Measurements from ENCODE around the gene EIF4ENIF1. TPM values are rescaled to one million over a fixed set of nuclear protein-coding genes. Genes with fewer than 3 reads are reported as not detected.

EIF4ENIF1 gene, protein sequence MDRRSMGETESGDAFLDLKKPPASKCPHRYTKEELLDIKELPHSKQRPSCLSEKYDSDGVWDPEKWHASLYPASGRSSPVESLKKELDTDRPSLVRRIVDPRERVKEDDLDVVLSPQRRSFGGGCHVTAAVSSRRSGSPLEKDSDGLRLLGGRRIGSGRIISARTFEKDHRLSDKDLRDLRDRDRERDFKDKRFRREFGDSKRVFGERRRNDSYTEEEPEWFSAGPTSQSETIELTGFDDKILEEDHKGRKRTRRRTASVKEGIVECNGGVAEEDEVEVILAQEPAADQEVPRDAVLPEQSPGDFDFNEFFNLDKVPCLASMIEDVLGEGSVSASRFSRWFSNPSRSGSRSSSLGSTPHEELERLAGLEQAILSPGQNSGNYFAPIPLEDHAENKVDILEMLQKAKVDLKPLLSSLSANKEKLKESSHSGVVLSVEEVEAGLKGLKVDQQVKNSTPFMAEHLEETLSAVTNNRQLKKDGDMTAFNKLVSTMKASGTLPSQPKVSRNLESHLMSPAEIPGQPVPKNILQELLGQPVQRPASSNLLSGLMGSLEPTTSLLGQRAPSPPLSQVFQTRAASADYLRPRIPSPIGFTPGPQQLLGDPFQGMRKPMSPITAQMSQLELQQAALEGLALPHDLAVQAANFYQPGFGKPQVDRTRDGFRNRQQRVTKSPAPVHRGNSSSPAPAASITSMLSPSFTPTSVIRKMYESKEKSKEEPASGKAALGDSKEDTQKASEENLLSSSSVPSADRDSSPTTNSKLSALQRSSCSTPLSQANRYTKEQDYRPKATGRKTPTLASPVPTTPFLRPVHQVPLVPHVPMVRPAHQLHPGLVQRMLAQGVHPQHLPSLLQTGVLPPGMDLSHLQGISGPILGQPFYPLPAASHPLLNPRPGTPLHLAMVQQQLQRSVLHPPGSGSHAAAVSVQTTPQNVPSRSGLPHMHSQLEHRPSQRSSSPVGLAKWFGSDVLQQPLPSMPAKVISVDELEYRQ
- 10 to 100 TPM in 1 of 2 donors, 1 to 10 TPM in 1; 9.0 to 14.6 TPM for total RNA-seq

- Histone ChIP-seq H3K27ac (peak within 1 kb of the TSS; percentile 94 to 97), H3K9me3 (no peaks in the 10 kb centered on the region), H3K4me3 (peak within 1 kb of the TSS; percentile 77 to 80), H3K4me1 (peaks cover 0 to 29% of the 10 kb centered on the region in 2 donors), H3K27me3 (no peaks in the 10 kb centered on the region), H3K36me3 (peaks cover 12% of the 10 kb centered on the region)
- DNase-seq (ENCODE audit: low spot score), result peak; percentile 81
- TF ChIP-seq, protein P1, sequence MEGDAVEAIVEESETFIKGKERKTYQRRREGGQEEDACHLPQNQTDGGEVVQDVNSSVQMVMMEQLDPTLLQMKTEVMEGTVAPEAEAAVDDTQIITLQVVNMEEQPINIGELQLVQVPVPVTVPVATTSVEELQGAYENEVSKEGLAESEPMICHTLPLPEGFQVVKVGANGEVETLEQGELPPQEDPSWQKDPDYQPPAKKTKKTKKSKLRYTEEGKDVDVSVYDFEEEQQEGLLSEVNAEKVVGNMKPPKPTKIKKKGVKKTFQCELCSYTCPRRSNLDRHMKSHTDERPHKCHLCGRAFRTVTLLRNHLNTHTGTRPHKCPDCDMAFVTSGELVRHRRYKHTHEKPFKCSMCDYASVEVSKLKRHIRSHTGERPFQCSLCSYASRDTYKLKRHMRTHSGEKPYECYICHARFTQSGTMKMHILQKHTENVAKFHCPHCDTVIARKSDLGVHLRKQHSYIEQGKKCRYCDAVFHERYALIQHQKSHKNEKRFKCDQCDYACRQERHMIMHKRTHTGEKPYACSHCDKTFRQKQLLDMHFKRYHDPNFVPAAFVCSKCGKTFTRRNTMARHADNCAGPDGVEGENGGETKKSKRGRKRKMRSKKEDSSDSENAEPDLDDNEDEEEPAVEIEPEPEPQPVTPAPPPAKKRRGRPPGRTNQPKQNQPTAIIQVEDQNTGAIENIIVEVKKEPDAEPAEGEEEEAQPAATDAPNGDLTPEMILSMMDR (IDR thresholded peaks at IDR 0.05), result no peak
Observed at GRCh38 chr22:31489632-31490495, at the start of gene EIF4ENIF1. EIF4ENIF1 (minus strand) TSS chr22:31489842; CDS start chr22:31488718, 1,124 bp downstream.

DNA sequence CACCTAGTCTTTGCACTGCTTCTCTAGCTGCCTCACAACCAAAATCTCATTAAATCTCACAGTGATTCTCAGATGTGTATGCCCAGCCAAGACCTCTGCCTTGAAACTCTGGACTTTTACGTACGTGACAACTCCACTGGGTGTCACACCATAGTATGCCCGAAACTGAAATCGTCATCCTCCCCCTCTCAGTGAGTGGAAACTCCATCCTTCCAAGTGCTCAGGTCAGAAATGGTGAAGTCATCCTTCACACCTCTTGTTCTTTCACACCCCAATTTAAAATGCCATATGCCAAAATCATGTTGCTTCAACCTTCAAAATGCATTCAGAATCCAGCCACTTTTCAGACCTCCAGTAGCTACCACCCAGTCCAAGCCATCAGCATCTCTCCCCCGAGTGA is 49.2 kb upstream of the EIF4ENIF1 start:
- no peaks in the 10 kb centered on the region for H3K27me3 ChIP-seq
- H3K9me3 ChIP-seq, result no peaks in the 10 kb centered on the region
- H3K4me1 ChIP-seq, result no peaks in the 10 kb centered on the region
- H3K27ac ChIP-seq, result no peak overlapping the region
- TF ChIP-seq, protein P1 (IDR thresholded peaks at IDR 0.05), result no peak
- no peak overlapping the region for H3K4me3 ChIP-seq
- no peaks in the 10 kb centered on the region for H3K36me3 ChIP-seq
- no peak for DNase-seq (ENCODE audit: low spot score)

DNA sequence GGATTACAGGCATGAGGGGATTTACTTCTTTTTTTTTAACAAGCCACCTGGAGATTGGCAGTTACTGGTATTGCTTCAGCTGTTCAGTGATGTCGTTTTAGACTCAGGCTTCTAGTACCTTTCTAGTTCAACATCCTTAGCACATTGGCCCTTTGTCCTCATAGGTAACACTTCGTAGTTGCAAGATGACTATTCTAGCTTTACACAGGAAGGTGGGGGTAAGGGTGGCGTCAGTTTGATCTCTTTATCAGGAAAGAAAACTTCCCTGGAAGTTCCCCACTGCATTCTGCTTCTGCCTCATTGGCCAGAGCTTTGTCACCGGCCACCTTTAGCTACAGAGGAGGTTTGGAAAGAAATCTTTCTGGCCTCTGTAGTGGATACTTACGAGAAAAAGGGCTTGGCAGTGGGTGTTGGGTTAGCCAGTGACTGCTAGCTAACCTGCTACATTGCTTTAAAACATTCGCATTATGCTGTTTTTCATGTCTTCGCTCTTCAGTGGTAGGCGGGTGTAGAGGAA is 47.4 kb upstream of the EIF4ENIF1 start:
- Histone ChIP-seq H3K4me3 (no peak overlapping the region), H3K4me1 (no peaks in the 10 kb centered on the region), H3K9me3 (no peaks in the 10 kb centered on the region), H3K27ac (no peak overlapping the region), H3K36me3 (no peaks in the 10 kb centered on the region), H3K27me3 (no peaks in the 10 kb centered on the region)
- TF ChIP-seq, protein P1 (IDR thresholded peaks at IDR 0.05), result no peak
- DNase-seq (ENCODE audit: low spot score), result no peak

- Histone ChIP-seq H3K4me3 (no peak overlapping the region), H3K4me1 (no peaks in the 10 kb centered on the region), H3K27me3 (no peaks in the 10 kb centered on the region), H3K27ac (no peak overlapping the region), H3K36me3 (no peaks in the 10 kb centered on the region), H3K9me3 (no peaks in the 10 kb centered on the region)
- DNase-seq (ENCODE audit: low spot score), result no peak
- TF ChIP-seq, protein P1 (IDR thresholded peaks at IDR 0.05), result no peak
Observed at GRCh38 chr22:31533374-31533773, 43.7 kb upstream of the EIF4ENIF1 start.

DNA sequence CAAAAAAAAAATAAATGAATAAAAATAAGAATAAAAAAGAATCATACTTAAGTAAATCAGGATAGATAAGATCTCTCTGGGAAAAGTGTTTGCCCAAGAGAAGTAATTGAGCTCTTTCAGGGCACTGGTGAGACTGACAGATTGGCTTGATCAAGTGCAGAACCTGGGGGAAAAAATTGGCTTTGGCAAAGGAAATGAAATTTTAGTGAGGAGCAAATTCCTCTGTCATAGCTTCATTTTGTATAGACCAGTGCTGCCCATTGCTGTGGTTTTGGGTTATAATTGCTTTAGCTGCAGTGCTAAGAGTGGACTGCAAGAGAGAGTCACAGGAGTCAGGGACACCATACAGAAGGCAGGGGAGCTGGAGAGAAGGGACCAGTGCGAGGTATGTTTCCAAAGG is 42.4 kb upstream of the EIF4ENIF1 start:
- no peak overlapping the region for H3K27ac ChIP-seq

More for the DNA sequence above, 42.4 kb upstream of the EIF4ENIF1 start:
- TF ChIP-seq, protein P1 (IDR thresholded peaks at IDR 0.05), result no peak
- no peaks in the 10 kb centered on the region for H3K9me3 ChIP-seq
- H3K36me3 ChIP-seq, result no peaks in the 10 kb centered on the region
- no peaks in the 10 kb centered on the region for H3K27me3 ChIP-seq
- H3K4me3 ChIP-seq, result no peak overlapping the region
- no peak for DNase-seq (ENCODE audit: low spot score)
- H3K4me1 ChIP-seq, result no peaks in the 10 kb centered on the region
